RWPE1 (cell line): Measurements from ENCODE around the gene FLT3LG.
"Not testable (repeated sequence)": the region's sequence is repeated elsewhere in the genome, so short reads cannot be mapped to it uniquely, and the experiment has no call there.

ENCODE experiments used
- CTCF ChIA-PET: fragments of 350-600 bp; sonication (Branson Sonifier 250); formaldehyde crosslinking; extraction: SDS; loops from one replicate; lab custom pipeline; 2021; lab: Yijun Ruan, JAX
- POLR2A ChIA-PET: fragments of 400-600 bp; formaldehyde crosslinking; extraction: SDS; loops from one replicate; lab custom pipeline; 2020; ENCODE audit warnings: antibody characterized with exemption; ENCODE audit not compliant: low non-redundant PET; lab: Yijun Ruan, JAX
- DNase-seq: peaks from one replicate; pipeline ENCODE4 v3.0.0; 2012; ENCODE audit warnings: low spot score
- H3K27ac ChIP-seq: fragments of 450-650 bp; 2 replicates; pipeline ENCODE4 v1.5.1; 2017
- CTCF ChIP-seq: fragments of 450-650 bp; conservative IDR thresholded peaks from 2 replicates; pipeline ENCODE4 v1.5.1; 2017; ENCODE audit warnings: low read depth, mild to moderate bottlenecking

FLT3LG gene

GRCh38 chr19:49443366-49444099, 30.5 kb upstream of the FLT3LG start:
- TF ChIP-seq CTCF: peak; percentile 96
- ChIA-PET POLR2A (no interaction called here), CTCF (interaction anchor here (0.6 to 1.7 kb wide), 10 partner anchors 23 to 961 kb away, joined by 3 to 6 read pairs (median 3); no protein-coding TSS in a partner anchor)
- peak; percentile 89 for DNase-seq
- H3K27ac ChIP-seq: peak overlapping the region; percentile 84

GRCh38 chr19:49444100-49444700, 29.8 kb upstream of the FLT3LG start:
- H3K27ac ChIP-seq: peak overlapping the region; percentile 84; the same call in 1 of the 2 replicates
- DNase-seq, POLR2A ChIA-PET: not testable (repeated sequence)
- CTCF ChIA-PET: interaction anchor here (0.6 to 1.7 kb wide), 7 partner anchors 48 to 1013 kb away, joined by 3 to 8 read pairs (median 6); no protein-coding TSS in a partner anchor

- POLR2A ChIA-PET: no interaction called here
- H3K27ac ChIP-seq: peak overlapping the region; percentile 49
- CTCF ChIA-PET: interaction anchor here (0.6 to 1.6 kb wide), 2 partner anchors 54 to 245 kb away, joined by 3 to 6 read pairs; no protein-coding TSS in a partner anchor
- DNase-seq: no peak
- no peak for TF ChIP-seq CTCF
Measured at GRCh38 chr19:49445997-49446396, 28.0 kb upstream of the FLT3LG start.

GRCh38 chr19:49447485-49448431, 26.3 kb upstream of the FLT3LG start:
- POLR2A ChIA-PET: no interaction called here
- CTCF ChIA-PET: no interaction called here
- TF ChIP-seq CTCF: no peak
- DNase-seq: no peak
- peak overlapping the region; percentile 49 for H3K27ac ChIP-seq

GRCh38 chr19:49448432-49448786, 25.6 kb upstream of the FLT3LG start:
- ChIA-PET POLR2A (no interaction called here), CTCF (no interaction called here)
- no peak for DNase-seq
- TF ChIP-seq CTCF: no peak
- peak overlapping the region; percentile 49 for H3K27ac ChIP-seq

GRCh38 chr19:49450405-49450804, 23.6 kb upstream of the FLT3LG start:
- peak overlapping the region; percentile 98 for H3K27ac ChIP-seq
- DNase-seq: no peak
- TF ChIP-seq CTCF: no peak
- CTCF ChIA-PET: interaction anchor here (0.8 kb wide), 1 partner anchor 34 kb away, joined by 3 read pairs; no protein-coding TSS in a partner anchor
- POLR2A ChIA-PET: interaction anchor here (0.6 kb wide), 1 partner anchor 143 kb away, joined by 11 read pairs; no protein-coding TSS in a partner anchor
